ENCODE measurements around the gene HS3ST4. TPM values are rescaled to one million over a fixed set of nuclear protein-coding genes. Genes with fewer than 3 reads are reported as not detected.

HS3ST4 gene
- polyA plus RNA-seq, 1 donor (not counting 4 experiments of a cell fraction or from before 2014, with no cell fraction given), result not detected

GRCh38 chr16:25699069-25699468 lies 7.3 kb downstream of the HS3ST4 start:
- TF ChIP-seq, protein P1, sequence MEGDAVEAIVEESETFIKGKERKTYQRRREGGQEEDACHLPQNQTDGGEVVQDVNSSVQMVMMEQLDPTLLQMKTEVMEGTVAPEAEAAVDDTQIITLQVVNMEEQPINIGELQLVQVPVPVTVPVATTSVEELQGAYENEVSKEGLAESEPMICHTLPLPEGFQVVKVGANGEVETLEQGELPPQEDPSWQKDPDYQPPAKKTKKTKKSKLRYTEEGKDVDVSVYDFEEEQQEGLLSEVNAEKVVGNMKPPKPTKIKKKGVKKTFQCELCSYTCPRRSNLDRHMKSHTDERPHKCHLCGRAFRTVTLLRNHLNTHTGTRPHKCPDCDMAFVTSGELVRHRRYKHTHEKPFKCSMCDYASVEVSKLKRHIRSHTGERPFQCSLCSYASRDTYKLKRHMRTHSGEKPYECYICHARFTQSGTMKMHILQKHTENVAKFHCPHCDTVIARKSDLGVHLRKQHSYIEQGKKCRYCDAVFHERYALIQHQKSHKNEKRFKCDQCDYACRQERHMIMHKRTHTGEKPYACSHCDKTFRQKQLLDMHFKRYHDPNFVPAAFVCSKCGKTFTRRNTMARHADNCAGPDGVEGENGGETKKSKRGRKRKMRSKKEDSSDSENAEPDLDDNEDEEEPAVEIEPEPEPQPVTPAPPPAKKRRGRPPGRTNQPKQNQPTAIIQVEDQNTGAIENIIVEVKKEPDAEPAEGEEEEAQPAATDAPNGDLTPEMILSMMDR (optimal IDR thresholded peaks at IDR 0.05 in 1 of 3, IDR thresholded peaks at IDR 0.05 in 1 of 3, conservative IDR thresholded peaks at IDR 0.05 in 1 of 3; ENCODE audit: extremely low read depth in 1 of 3, insufficient read depth in 2 of 3, low read length in 3 of 3), result no peak
- TF ChIP-seq EZH2 (IDR thresholded peaks at IDR 0.05; ENCODE audit: low read length), result no peak
- Histone ChIP-seq H3K9me3 (ENCODE audit: control insufficient read depth, low read depth, low read length) (no peaks in the 10 kb centered on the region), H3K4me2 (ENCODE audit: control insufficient read depth, extremely low read depth, insufficient read depth, low read depth, low read length) (no peak overlapping the region), H3K4me1 (ENCODE audit: control insufficient read depth, extremely low read depth, insufficient read depth, low read length) (no peaks in the 10 kb centered on the region), H3K27me3 (ENCODE audit: control insufficient read depth, extremely low read depth, insufficient read depth, low read length) (peaks cover 8% of the 10 kb centered on the region), H3K79me2 (ENCODE audit: control insufficient read depth, insufficient read depth, low read length) (no peaks in the 10 kb centered on the region), H4K20me1 (ENCODE audit: control insufficient read depth, extremely low read depth, insufficient read depth, low read length) (no peaks in the 10 kb centered on the region), H2AFZ (ENCODE audit: control insufficient read depth, low read length) (no peak overlapping the region), H3K9me1 (ENCODE audit: control insufficient read depth, extremely low read depth, insufficient read depth, low read length) (no peaks in the 10 kb centered on the region), H3K9ac (ENCODE audit: control insufficient read depth, extremely low read depth, insufficient read depth, low read length) (no peak overlapping the region), H3K27ac (ENCODE audit: control insufficient read depth, insufficient read depth, low read length) (no peak overlapping the region), H3K36me3 (ENCODE audit: control insufficient read depth in 2 of 2, extremely low read depth in 1 of 2, insufficient read depth in 2 of 2, low read length in 2 of 2) (no peaks in the 10 kb centered on the region), H3K4me3 (ENCODE audit: control insufficient read depth in 2 of 3, extremely low read depth in 1 of 3, insufficient read depth in 2 of 3, low read depth in 1 of 3, low read length in 3 of 3) (no peak overlapping the region)
- DNase-seq (ENCODE audit: low read depth, low spot score) (no peak), FAIRE-seq (no peak)
- dilution Hi-C loops (cut with MboI; ENCODE audit: extremely low pct_ligation_motif_present, low sequenced_read_pairs), result no loop called here

DNA sequence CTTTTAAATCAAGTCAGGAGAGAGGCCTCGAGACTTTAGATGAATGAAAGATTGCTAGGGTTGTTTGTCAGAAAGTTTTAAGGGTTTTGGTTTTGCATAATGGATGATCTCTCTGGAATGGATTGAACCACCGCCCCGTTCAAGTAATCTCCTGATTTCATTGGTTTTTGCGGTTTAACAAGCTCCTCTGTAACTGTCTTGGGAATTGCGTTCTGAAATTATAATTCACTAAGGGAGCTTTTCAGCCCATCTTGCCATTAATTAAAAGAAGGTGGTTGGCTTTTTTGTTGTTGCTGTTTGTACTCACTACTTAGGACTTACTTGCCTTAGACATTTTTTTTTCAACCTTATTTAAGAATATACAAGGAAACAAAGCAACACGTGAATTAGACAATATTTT lies 8.8 kb downstream of the HS3ST4 start:
- H4K20me1 ChIP-seq (ENCODE audit: control insufficient read depth, extremely low read depth, insufficient read depth, low read length), result no peaks in the 10 kb centered on the region
- H3K4me3 ChIP-seq (ENCODE audit: control insufficient read depth in 2 of 3, extremely low read depth in 1 of 3, insufficient read depth in 2 of 3, low read depth in 1 of 3, low read length in 3 of 3), result no peak overlapping the region
- TF ChIP-seq EZH2 (IDR thresholded peaks at IDR 0.05; ENCODE audit: low read length), result no peak
- TF ChIP-seq, protein P1 (optimal IDR thresholded peaks at IDR 0.05 in 1 of 3, IDR thresholded peaks at IDR 0.05 in 1 of 3, conservative IDR thresholded peaks at IDR 0.05 in 1 of 3; ENCODE audit: extremely low read depth in 1 of 3, insufficient read depth in 2 of 3, low read length in 3 of 3), result no peak
- H3K27ac ChIP-seq (ENCODE audit: control insufficient read depth, insufficient read depth, low read length), result no peak overlapping the region
- FAIRE-seq (no peak), DNase-seq (ENCODE audit: low read depth, low spot score) (no peak)
- H2AFZ ChIP-seq (ENCODE audit: control insufficient read depth, low read length), result no peak overlapping the region
- no peaks in the 10 kb centered on the region for H3K9me3 ChIP-seq (ENCODE audit: control insufficient read depth, low read depth, low read length)
- H3K9ac ChIP-seq (ENCODE audit: control insufficient read depth, extremely low read depth, insufficient read depth, low read length), result no peak overlapping the region
- no peaks in the 10 kb centered on the region for H3K27me3 ChIP-seq (ENCODE audit: control insufficient read depth, extremely low read depth, insufficient read depth, low read length)
- H3K9me1 ChIP-seq (ENCODE audit: control insufficient read depth, extremely low read depth, insufficient read depth, low read length), result no peaks in the 10 kb centered on the region
- no peaks in the 10 kb centered on the region for H3K4me1 ChIP-seq (ENCODE audit: control insufficient read depth, extremely low read depth, insufficient read depth, low read length)
- H3K4me2 ChIP-seq (ENCODE audit: control insufficient read depth, extremely low read depth, insufficient read depth, low read depth, low read length), result no peak overlapping the region
- H3K79me2 ChIP-seq (ENCODE audit: control insufficient read depth, insufficient read depth, low read length), result no peaks in the 10 kb centered on the region
- dilution Hi-C loops (cut with MboI; ENCODE audit: extremely low pct_ligation_motif_present, low sequenced_read_pairs), result no loop called here
- no peaks in the 10 kb centered on the region for H3K36me3 ChIP-seq (ENCODE audit: control insufficient read depth in 2 of 2, extremely low read depth in 1 of 2, insufficient read depth in 2 of 2, low read length in 2 of 2)
